HepG2 (cell line): Measurements from ENCODE around the gene TAOK3. TPM values are rescaled to one million over a fixed set of nuclear protein-coding genes. Genes with fewer than 3 reads are reported as not detected.

Experiments
- DR1 ChIP-seq: sonication (generic); formaldehyde crosslinking; IDR thresholded peaks from 2 replicates; pipeline ENCODE4 v1.8.0; 2021; ENCODE audit warnings: mild to moderate bottlenecking, missing genetic modification reagents, inconsistent platforms
- FOSL2 ChIP-seq: sonication (generic); formaldehyde crosslinking; IDR thresholded peaks from 2 replicates; pipeline ENCODE4 v1.4.0; 2020; ENCODE audit warnings: missing genetic modification reagents
- GPN1 ChIP-seq: sonication (generic); formaldehyde crosslinking; IDR thresholded peaks from 2 replicates; pipeline ENCODE4 v1.5.1; 2020; ENCODE audit warnings: missing genetic modification reagents, borderline replicate concordance
- HNF4G ChIP-seq, 2 experiments: sonication (generic) in 1 of 2; formaldehyde crosslinking in 1 of 2; IDR thresholded peaks; 2 replicates each; pipeline versions ENCODE4 v1.4.0 to v1.6.1; 2011 to 2020; ENCODE audit warnings: borderline replicate concordance in 2 of 2, low read depth in 2 of 2, mild to moderate bottlenecking in 2 of 2, low read length in 1 of 2, missing genetic modification reagents in 1 of 2, moderate library complexity in 1 of 2
- KDM1A ChIP-seq: IDR thresholded peaks from 2 replicates; pipeline ENCODE4 v1.6.1; 2016; ENCODE audit warnings: missing compliant biosample characterization
- MAZ ChIP-seq, 2 experiments: sonication (generic) in 1 of 2; formaldehyde crosslinking in 1 of 2; IDR thresholded peaks; 2 replicates each; pipeline versions ENCODE4 v1.5.0 to v1.6.1; 2012 to 2020; ENCODE audit warnings: low read depth in 2 of 2, mild to moderate bottlenecking in 2 of 2, borderline replicate concordance in 1 of 2, improper control_type of control experiment in 1 of 2, low read length in 1 of 2, missing genetic modification reagents in 1 of 2, moderate library complexity in 1 of 2
- MED1 ChIP-seq: sonication (generic); formaldehyde crosslinking; IDR thresholded peaks from 2 replicates; pipeline ENCODE4 v1.4.0; 2020; ENCODE audit warnings: missing genetic modification reagents
- MYNN ChIP-seq: sonication (generic); formaldehyde crosslinking; IDR thresholded peaks from 2 replicates; pipeline ENCODE4 v1.4.0; 2020; ENCODE audit warnings: mild to moderate bottlenecking, low read depth, missing genetic modification reagents
- MZF1 ChIP-seq: sonication (generic); formaldehyde crosslinking; IDR thresholded peaks from 2 replicates; pipeline ENCODE4 v1.8.1; 2023; ENCODE audit warnings: mild to moderate bottlenecking, missing genetic modification reagents, borderline replicate concordance
- RARA ChIP-seq: IDR thresholded peaks from 2 replicates; pipeline ENCODE4 v1.6.1; 2016; ENCODE audit warnings: missing genetic modification reagents, missing compliant biosample characterization
- RFXAP ChIP-seq: sonication (generic); formaldehyde crosslinking; IDR thresholded peaks from 2 replicates; pipeline ENCODE4 v1.4.0; 2020; ENCODE audit warnings: missing genetic modification reagents, borderline replicate concordance
- TOE1 ChIP-seq: sonication (generic); formaldehyde crosslinking; IDR thresholded peaks from 2 replicates; pipeline ENCODE4 v1.4.0; 2020; ENCODE audit warnings: mild to moderate bottlenecking, missing genetic modification reagents
- ZEB1 ChIP-seq: IDR thresholded peaks from 2 replicates; pipeline ENCODE4 v1.6.1; 2012; ENCODE audit warnings: mild to moderate bottlenecking, low read depth, inconsistent platforms; ENCODE audit not compliant: insufficient replicate concordance
- ZNF121 ChIP-seq: sonication (generic); formaldehyde crosslinking; IDR thresholded peaks from 2 replicates; pipeline ENCODE4 v1.5.0; 2020; ENCODE audit warnings: mild to moderate bottlenecking, missing genetic modification reagents
- ZNF83 ChIP-seq: sonication (generic); formaldehyde crosslinking; IDR thresholded peaks from 2 replicates; pipeline ENCODE4 v1.4.0; 2020; ENCODE audit warnings: missing genetic modification reagents, mild to moderate bottlenecking, borderline replicate concordance
- polyA plus RNA-seq, 8 experiments: library from polyadenylated mRNA; depleted of rRNA in 3 of 8; stranded (reverse) in 7 of 8; unstranded in 1 of 8; fragments of >200 nt; fragmentation: Illumina TruSeq in 4 of 8; extraction: Trizol in 4 of 8; gene quantifications; 2 replicates each; pipeline versions ENCODE4 v1.2.1 to v1.2.3, GENCODE V29; 2011 to 2016; ENCODE audit warnings: low read depth in 4 of 8, missing spikeins in 1 of 8, mixed read lengths in 1 of 8; ENCODE audit not compliant: insufficient read depth in 1 of 8
- total RNA-seq, 5 experiments: library from RNA; depleted of rRNA; stranded (reverse); fragments of >200 nt; fragmentation: Illumina TruSeq; extraction: Trizol; gene quantifications; 2 replicates each; pipeline ENCODE4 v1.2.3, GENCODE V29; 2016; ENCODE audit warnings: low read depth in 1 of 5
- TF ChIP-seq, protein P1 (sequence below): sonication (generic); formaldehyde crosslinking; IDR thresholded peaks from 2 replicates; pipeline ENCODE4 v1.5.1; 2020; ENCODE audit warnings: missing genetic modification reagents, mild to moderate bottlenecking, borderline replicate concordance
- TF ChIP-seq, protein P2 (sequence below): sonication (generic); formaldehyde crosslinking; IDR thresholded peaks from 2 replicates; pipeline ENCODE4 v1.4.0; 2020; ENCODE audit warnings: missing genetic modification reagents
- TF ChIP-seq, protein P3 (sequence below): sonication (generic); formaldehyde crosslinking; IDR thresholded peaks from 2 replicates; pipeline ENCODE4 v1.8.0; 2022; ENCODE audit warnings: low read depth, missing genetic modification reagents
- TF ChIP-seq, protein P4 (sequence below): sonication (generic); formaldehyde crosslinking; IDR thresholded peaks from 2 replicates; pipeline ENCODE4 v1.8.0; 2022; ENCODE audit warnings: missing genetic modification reagents, low read depth, mild to moderate bottlenecking, borderline replicate concordance
- TF ChIP-seq, protein P5 (sequence below): IDR thresholded peaks from 2 replicates; pipeline ENCODE4 v1.6.1; 2016; ENCODE audit warnings: missing biosample characterization, missing genetic modification reagents, low read depth

The TAOK3 gene
- total and polyA plus RNA-seq, 2 of the 13 experiments (the other 11 are each of a cell fraction or from before 2014, with no cell fraction given), result 10.4 to 12.3 TPM

DNA sequence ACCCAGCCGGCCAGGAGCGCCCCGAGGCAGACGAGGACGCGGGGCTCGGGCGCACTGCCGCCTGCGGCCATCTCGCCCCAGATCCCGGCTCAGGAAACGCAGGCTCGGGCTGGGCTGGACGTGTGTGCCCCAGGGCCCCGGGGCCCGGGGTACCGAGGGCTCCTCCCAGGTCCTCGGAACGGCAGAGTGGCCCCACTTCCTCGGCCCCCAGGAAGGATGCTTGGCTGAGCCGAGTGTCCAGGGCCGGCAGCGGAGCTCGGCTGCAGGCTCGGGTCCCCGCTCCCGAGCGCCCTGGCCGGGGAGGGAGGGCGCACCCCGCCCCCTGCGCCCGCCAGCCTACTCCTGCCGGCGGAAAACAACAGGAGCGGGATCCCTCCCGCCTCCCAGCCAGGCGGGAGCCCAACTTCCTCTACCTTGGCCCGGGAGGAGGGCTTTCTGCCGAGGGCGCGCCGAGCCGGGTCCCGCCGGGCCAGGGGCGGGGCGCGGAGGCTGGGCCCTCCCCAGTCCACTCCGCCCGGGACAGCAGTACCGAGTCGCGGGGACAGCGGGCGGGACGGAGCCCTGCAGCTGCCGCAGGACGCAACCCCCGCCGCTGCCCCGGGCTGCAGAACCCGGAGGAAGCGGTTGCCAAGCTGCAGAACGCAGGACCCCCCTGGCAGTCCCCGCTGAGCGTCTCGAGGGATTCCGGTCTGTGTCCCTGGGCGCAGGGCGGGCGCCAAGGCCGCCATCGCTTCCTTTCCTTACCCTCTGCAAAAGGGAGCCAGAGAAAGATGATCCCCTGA is 268.9 kb downstream of the TAOK3 start, which contains the start of gene VSIG10 (continued):
- TF ChIP-seq MED1 (CRISPR knock-in tag) (peak; percentile 79), ZEB1 (peak; percentile 67), GPN1 (CRISPR knock-in tag) (no peak), KDM1A (no peak), FOSL2 (CRISPR knock-in tag) (no peak), MZF1 (no peak), MAZ (IDR thresholded peaks at IDR 0.05; ENCODE audit: borderline replicate concordance, low read depth, low read length) (no peak), MAZ (CRISPR knock-in tag; IDR thresholded peaks at IDR 0.05; ENCODE audit: low read depth) (peak; percentile 84), TOE1 (CRISPR knock-in tag) (no peak), HNF4G (IDR thresholded peaks at IDR 0.05; ENCODE audit: borderline replicate concordance, low read depth, low read length) (no peak), HNF4G (CRISPR knock-in tag; IDR thresholded peaks at IDR 0.05; ENCODE audit: borderline replicate concordance, low read depth) (0 out of 2 replicates have a peak, but pooled peaks have one; percentile 1), RARA (0 out of 2 replicates have a peak, but pooled peaks have one; percentile 31), DR1 (peak; percentile 60), MYNN (CRISPR knock-in tag) (no peak), RFXAP (no peak; the same call in 1 of the 2 replicates), ZNF83 (CRISPR knock-in tag) (no peak), ZNF121 (CRISPR knock-in tag) (no peak; the same call in 1 of the 2 replicates)
- TF ChIP-seq, protein P1, sequence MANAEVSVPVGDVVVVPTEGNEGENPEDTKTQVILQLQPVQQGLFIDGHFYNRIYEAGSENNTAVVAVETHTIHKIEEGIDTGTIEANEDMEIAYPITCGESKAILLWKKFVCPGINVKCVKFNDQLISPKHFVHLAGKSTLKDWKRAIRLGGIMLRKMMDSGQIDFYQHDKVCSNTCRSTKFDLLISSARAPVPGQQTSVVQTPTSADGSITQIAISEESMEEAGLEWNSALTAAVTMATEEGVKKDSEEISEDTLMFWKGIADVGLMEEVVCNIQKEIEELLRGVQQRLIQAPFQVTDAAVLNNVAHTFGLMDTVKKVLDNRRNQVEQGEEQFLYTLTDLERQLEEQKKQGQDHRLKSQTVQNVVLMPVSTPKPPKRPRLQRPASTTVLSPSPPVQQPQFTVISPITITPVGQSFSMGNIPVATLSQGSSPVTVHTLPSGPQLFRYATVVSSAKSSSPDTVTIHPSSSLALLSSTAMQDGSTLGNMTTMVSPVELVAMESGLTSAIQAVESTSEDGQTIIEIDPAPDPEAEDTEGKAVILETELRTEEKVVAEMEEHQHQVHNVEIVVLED (CRISPR knock-in tag), result peak; percentile 41; the same call in 1 of the 2 replicates
- TF ChIP-seq, protein P2, sequence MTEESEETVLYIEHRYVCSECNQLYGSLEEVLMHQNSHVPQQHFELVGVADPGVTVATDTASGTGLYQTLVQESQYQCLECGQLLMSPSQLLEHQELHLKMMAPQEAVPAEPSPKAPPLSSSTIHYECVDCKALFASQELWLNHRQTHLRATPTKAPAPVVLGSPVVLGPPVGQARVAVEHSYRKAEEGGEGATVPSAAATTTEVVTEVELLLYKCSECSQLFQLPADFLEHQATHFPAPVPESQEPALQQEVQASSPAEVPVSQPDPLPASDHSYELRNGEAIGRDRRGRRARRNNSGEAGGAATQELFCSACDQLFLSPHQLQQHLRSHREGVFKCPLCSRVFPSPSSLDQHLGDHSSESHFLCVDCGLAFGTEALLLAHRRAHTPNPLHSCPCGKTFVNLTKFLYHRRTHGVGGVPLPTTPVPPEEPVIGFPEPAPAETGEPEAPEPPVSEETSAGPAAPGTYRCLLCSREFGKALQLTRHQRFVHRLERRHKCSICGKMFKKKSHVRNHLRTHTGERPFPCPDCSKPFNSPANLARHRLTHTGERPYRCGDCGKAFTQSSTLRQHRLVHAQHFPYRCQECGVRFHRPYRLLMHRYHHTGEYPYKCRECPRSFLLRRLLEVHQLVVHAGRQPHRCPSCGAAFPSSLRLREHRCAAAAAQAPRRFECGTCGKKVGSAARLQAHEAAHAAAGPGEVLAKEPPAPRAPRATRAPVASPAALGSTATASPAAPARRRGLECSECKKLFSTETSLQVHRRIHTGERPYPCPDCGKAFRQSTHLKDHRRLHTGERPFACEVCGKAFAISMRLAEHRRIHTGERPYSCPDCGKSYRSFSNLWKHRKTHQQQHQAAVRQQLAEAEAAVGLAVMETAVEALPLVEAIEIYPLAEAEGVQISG (CRISPR knock-in tag), result peak; percentile 78
- TF ChIP-seq, protein P3, sequence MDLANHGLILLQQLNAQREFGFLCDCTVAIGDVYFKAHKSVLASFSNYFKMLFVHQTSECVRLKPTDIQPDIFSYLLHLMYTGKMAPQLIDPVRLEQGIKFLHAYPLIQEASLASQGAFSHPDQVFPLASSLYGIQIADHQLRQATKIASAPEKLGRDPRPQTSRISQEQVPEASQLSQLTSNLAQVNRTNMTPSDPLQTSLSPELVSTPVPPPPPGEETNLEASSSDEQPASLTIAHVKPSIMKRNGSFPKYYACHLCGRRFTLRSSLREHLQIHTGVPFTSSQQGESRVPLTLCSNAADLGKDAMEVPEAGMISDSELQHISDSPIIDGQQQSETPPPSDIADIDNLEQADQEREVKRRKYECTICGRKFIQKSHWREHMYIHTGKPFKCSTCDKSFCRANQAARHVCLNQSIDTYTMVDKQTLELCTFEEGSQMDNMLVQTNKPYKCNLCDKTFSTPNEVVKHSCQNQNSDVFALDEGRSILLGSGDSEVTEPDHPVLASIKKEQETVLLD (CRISPR knock-in tag), result peak; percentile 77; the same call in 1 of the 2 replicates
- TF ChIP-seq, protein P4, sequence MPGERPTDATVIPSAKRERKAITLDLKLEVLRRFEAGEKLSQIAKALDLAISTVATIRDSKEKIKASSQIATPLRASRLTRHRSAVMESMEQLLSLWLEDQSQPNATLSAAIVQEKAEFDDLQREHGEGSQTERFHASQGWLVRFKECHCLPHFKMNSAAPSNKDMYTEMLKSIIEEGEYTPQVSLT (CRISPR knock-in tag), result no peak
- TF ChIP-seq, protein P5, sequence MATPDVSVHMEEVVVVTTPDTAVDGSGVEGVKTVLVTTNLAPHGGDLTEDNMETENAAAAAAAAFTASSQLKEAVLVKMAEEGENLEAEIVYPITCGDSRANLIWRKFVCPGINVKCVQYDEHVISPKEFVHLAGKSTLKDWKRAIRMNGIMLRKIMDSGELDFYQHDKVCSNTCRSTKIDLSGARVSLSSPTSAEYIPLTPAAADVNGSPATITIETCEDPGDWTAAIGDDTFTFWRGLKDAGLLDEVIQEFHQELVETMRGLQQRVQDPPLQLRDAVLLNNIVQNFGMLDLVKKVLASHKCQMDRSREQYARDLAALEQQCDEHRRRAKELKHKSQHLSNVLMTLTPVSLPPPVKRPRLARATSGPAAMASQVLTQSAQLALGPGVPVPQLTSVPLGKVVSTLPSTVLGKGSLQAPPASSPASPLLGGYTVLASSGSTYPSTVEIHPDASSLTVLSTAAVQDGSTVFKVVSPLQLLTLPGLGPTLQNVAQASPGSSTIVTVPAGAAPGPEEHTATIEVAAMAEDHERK (CRISPR knock-in tag), result no peak
